Panc1 (cell line): ENCODE measurements around the gene QRICH2.

Experiments
- CTCF ChIP-seq: fragments of 450-650 bp; IDR thresholded peaks from 2 replicates; pipeline ENCODE4 v1.5.1; 2017; ENCODE audit warnings: mild to moderate bottlenecking
- POLR2AphosphoS5 ChIP-seq: IDR thresholded peaks from 2 replicates; pipeline ENCODE4 v1.6.1; 2012; ENCODE audit warnings: mild to moderate bottlenecking, low read depth, low read length, moderate library complexity
- REST ChIP-seq, 2 experiments: IDR thresholded peaks; 2 replicates each; pipeline ENCODE4 v1.6.1; 2011 to 2012; ENCODE audit warnings: low read depth in 2 of 2, control low read depth in 1 of 2, low read length in 1 of 2, mild to moderate bottlenecking in 1 of 2, moderate library complexity in 1 of 2; ENCODE audit not compliant: insufficient read depth in 1 of 2
- SIN3A ChIP-seq: IDR thresholded peaks from 2 replicates; pipeline ENCODE4 v1.6.1; 2012; ENCODE audit warnings: low read depth, mild to moderate bottlenecking, low read length, moderate library complexity, borderline replicate concordance; ENCODE audit not compliant: insufficient read depth
- TCF7L2 ChIP-seq: IDR thresholded peaks from 2 replicates; pipeline ENCODE4 v1.6.1; 2011; ENCODE audit warnings: mild to moderate bottlenecking, low read depth, low read length, inconsistent platforms

DNA sequence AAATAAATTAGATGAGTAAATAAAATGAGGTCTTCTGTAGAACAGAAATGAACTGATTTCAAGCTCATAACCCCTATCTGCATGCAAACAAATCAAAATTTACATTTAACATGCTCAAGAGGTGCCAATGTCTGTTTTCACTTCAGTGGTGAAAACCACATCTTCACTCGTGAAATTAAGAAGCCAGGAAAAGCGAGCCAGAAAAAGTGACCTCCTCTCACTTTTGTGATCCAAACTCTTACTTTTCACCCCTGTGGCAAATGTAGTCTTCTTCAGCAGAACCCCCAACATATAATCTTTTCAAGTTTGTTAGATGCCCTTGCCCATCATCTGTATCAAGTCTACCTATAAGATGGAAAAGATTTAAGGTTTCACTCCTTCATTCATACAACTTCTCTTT lies 9.5 kb upstream of the QRICH2 start:
- TF ChIP-seq CTCF: no peak
- TF ChIP-seq POLR2AphosphoS5: no peak
- no peak for TF ChIP-seq REST (IDR thresholded peaks at IDR 0.05; ENCODE audit: insufficient read depth in 1 of 2, low read depth in 2 of 2, low read length in 1 of 2)
- no peak for TF ChIP-seq SIN3A
- TF ChIP-seq TCF7L2: no peak
